ENCODE results near the gene TECPR2.

Gene TECPR2

GRCh38 chr14:102479777-102480176 is 117.0 kb downstream of the TECPR2 start:
- no peak for DNase-seq (ENCODE audit: insufficient read length)
- TF ChIP-seq POLR2AphosphoS5 (IDR thresholded peaks at IDR 0.05; ENCODE audit: low read depth, low read length) (no peak), POLR2A (IDR thresholded peaks at IDR 0.05; ENCODE audit: low read depth, low read length) (no peak), TAF1 (IDR thresholded peaks at IDR 0.05; ENCODE audit: borderline replicate concordance, low read depth, low read length) (no peak)
- FAIRE-seq = no peak

GRCh38 chr14:102481371-102481770 is 118.6 kb downstream of the TECPR2 start:
- FAIRE-seq (no peak), DNase-seq (ENCODE audit: insufficient read length) (no peak)
- TF ChIP-seq POLR2A (IDR thresholded peaks at IDR 0.05; ENCODE audit: low read depth, low read length) (no peak), POLR2AphosphoS5 (IDR thresholded peaks at IDR 0.05; ENCODE audit: low read depth, low read length) (no peak), TAF1 (IDR thresholded peaks at IDR 0.05; ENCODE audit: borderline replicate concordance, low read depth, low read length) (no peak)

- FAIRE-seq = no peak
- no peak for DNase-seq (ENCODE audit: insufficient read length)
- TF ChIP-seq POLR2AphosphoS5 (IDR thresholded peaks at IDR 0.05; ENCODE audit: low read depth, low read length) (no peak), POLR2A (IDR thresholded peaks at IDR 0.05; ENCODE audit: low read depth, low read length) (no peak), TAF1 (IDR thresholded peaks at IDR 0.05; ENCODE audit: borderline replicate concordance, low read depth, low read length) (no peak)
Observed at GRCh38 chr14:102481791-102482238, 119.1 kb downstream of the TECPR2 start.

- no peak for DNase-seq (ENCODE audit: insufficient read length)
- TF ChIP-seq POLR2A (IDR thresholded peaks at IDR 0.05; ENCODE audit: low read depth, low read length) = no peak
- no peak for TF ChIP-seq TAF1 (IDR thresholded peaks at IDR 0.05; ENCODE audit: borderline replicate concordance, low read depth, low read length)
- TF ChIP-seq POLR2AphosphoS5 (IDR thresholded peaks at IDR 0.05; ENCODE audit: low read depth, low read length) = no peak
- FAIRE-seq = no peak
Observed at GRCh38 chr14:102484316-102484715, 121.6 kb downstream of the TECPR2 start.

GRCh38 chr14:102485693-102486512 is 123.2 kb downstream of the TECPR2 start:
- TF ChIP-seq POLR2AphosphoS5 (IDR thresholded peaks at IDR 0.05; ENCODE audit: low read depth, low read length) (no peak), TAF1 (IDR thresholded peaks at IDR 0.05; ENCODE audit: borderline replicate concordance, low read depth, low read length) (no peak), POLR2A (IDR thresholded peaks at IDR 0.05; ENCODE audit: low read depth, low read length) (no peak)
- FAIRE-seq (no peak), DNase-seq (ENCODE audit: insufficient read length) (no peak)

- no peak for FAIRE-seq
- no peak for DNase-seq (ENCODE audit: insufficient read length)
- TF ChIP-seq POLR2A (IDR thresholded peaks at IDR 0.05; ENCODE audit: low read depth, low read length) (no peak), POLR2AphosphoS5 (IDR thresholded peaks at IDR 0.05; ENCODE audit: low read depth, low read length) (no peak), TAF1 (IDR thresholded peaks at IDR 0.05; ENCODE audit: borderline replicate concordance, low read depth, low read length) (no peak)
Observed at GRCh38 chr14:102486513-102487203, 123.9 kb downstream of the TECPR2 start.

GRCh38 chr14:102487204-102487577 is 124.5 kb downstream of the TECPR2 start:
- FAIRE-seq = no peak
- no peak for TF ChIP-seq POLR2A (IDR thresholded peaks at IDR 0.05; ENCODE audit: low read depth, low read length)
- TF ChIP-seq TAF1 (IDR thresholded peaks at IDR 0.05; ENCODE audit: borderline replicate concordance, low read depth, low read length) = no peak
- no peak for TF ChIP-seq POLR2AphosphoS5 (IDR thresholded peaks at IDR 0.05; ENCODE audit: low read depth, low read length)
- no peak for DNase-seq (ENCODE audit: insufficient read length)

GRCh38 chr14:102490456-102490855 is 127.7 kb downstream of the TECPR2 start:
- DNase-seq (ENCODE audit: insufficient read length) (no peak), FAIRE-seq (no peak)
- TF ChIP-seq TAF1 (IDR thresholded peaks at IDR 0.05; ENCODE audit: borderline replicate concordance, low read depth, low read length) (no peak), POLR2A (IDR thresholded peaks at IDR 0.05; ENCODE audit: low read depth, low read length) (no peak), POLR2AphosphoS5 (IDR thresholded peaks at IDR 0.05; ENCODE audit: low read depth, low read length) (no peak)

GRCh38 chr14:102491366-102491765 is 128.6 kb downstream of the TECPR2 start:
- DNase-seq (ENCODE audit: insufficient read length) = no peak
- TF ChIP-seq POLR2A (IDR thresholded peaks at IDR 0.05; ENCODE audit: low read depth, low read length) (no peak), TAF1 (IDR thresholded peaks at IDR 0.05; ENCODE audit: borderline replicate concordance, low read depth, low read length) (no peak), POLR2AphosphoS5 (IDR thresholded peaks at IDR 0.05; ENCODE audit: low read depth, low read length) (no peak)
- FAIRE-seq = no peak

- DNase-seq (ENCODE audit: insufficient read length) (no peak), FAIRE-seq (no peak)
- no peak for TF ChIP-seq POLR2A (IDR thresholded peaks at IDR 0.05; ENCODE audit: low read depth, low read length)
- TF ChIP-seq POLR2AphosphoS5 (IDR thresholded peaks at IDR 0.05; ENCODE audit: low read depth, low read length) = no peak
- no peak for TF ChIP-seq TAF1 (IDR thresholded peaks at IDR 0.05; ENCODE audit: borderline replicate concordance, low read depth, low read length)
Observed at GRCh38 chr14:102491786-102492530, 129.2 kb downstream of the TECPR2 start.

GRCh38 chr14:102492531-102492910 is 129.8 kb downstream of the TECPR2 start:
- no peak for TF ChIP-seq POLR2AphosphoS5 (IDR thresholded peaks at IDR 0.05; ENCODE audit: low read depth, low read length)
- TF ChIP-seq POLR2A (IDR thresholded peaks at IDR 0.05; ENCODE audit: low read depth, low read length) = no peak
- no peak for TF ChIP-seq TAF1 (IDR thresholded peaks at IDR 0.05; ENCODE audit: borderline replicate concordance, low read depth, low read length)
- DNase-seq (ENCODE audit: insufficient read length) (no peak), FAIRE-seq (no peak)

Measured in GM12892 (cell line).